ENCODE results near the gene SRBD1.

GRCh38 chr2:45352506-45352905, 258.6 kb downstream of the SRBD1 start:
- TF ChIP-seq EZH2phosphoT487 (IDR thresholded peaks at IDR 0.05; ENCODE audit: low read depth) (no peak), CTCF (IDR thresholded peaks at IDR 0.05; ENCODE audit: low read depth, low read length) (no peak)

Measured in OCI-LY3 (cell line).